ENCODE data around the gene PSME2. TPM values are rescaled to one million over a fixed set of nuclear protein-coding genes. Genes with fewer than 3 reads are reported as not detected.
"Not testable (repeated sequence)": the region's sequence is repeated elsewhere in the genome, so short reads cannot be mapped to it uniquely, and the experiment has no call there.

PSME2 gene
- polyA plus RNA-seq, 1 donor from 2014 or later: 73.3 TPM

DNA sequence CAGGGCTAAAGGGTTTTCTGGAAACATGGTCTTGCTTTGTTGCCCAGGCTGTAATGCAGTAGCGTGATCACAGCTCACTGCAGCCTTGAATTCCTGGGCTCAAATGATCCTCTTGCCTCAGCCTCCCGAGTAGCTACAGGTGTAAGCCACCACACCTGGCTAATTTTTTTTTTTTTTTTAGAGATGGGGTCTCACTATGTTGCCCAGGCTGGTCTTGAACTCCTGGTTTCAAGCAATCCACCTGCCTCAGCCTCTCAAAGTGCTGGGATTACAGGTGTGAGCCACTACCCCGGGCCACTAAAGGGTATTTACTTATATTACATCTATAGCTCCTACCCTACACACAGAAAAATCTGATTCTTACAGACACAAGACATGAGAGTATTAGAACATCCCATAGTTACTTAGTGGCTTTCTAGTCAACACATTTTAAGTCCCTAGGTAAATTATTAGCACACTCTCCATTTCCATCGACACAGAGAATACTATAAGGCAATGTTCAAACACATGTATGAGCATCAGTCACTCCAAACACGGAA lies 38.0 kb downstream of the PSME2 start:
- Histone ChIP-seq H3K27ac (ENCODE audit: low read length) (no peak overlapping the region), H3K9me2 (ENCODE audit: insufficient read depth, low read length) (no peaks in the 10 kb centered on the region), H3K4me2 (ENCODE audit: low read length) (no peak overlapping the region), H3K79me2 (replicated peaks; ENCODE audit: insufficient read depth, low read length) (no peaks in the 10 kb centered on the region), H3K4me3 (ENCODE audit: low read length) (no peak overlapping the region), H3F3A (ENCODE audit: insufficient read depth, low read length, poor library complexity, severe bottlenecking) (no peaks in the 10 kb centered on the region), H3K9me3 (ENCODE audit: low read length) (no peaks in the 10 kb centered on the region), H3K36me3 (ENCODE audit: insufficient read depth, low read length) (no peaks in the 10 kb centered on the region), H3K9ac (ENCODE audit: low read length) (no peak overlapping the region), H4K20me1 (ENCODE audit: insufficient read depth) (no peaks in the 10 kb centered on the region), H3K27me3 (ENCODE audit: insufficient read depth, low read depth, low read length) (no peaks in the 10 kb centered on the region), H2AFZ (ENCODE audit: low read depth, low read length) (no peak overlapping the region)
- TF ChIP-seq, protein P1, sequence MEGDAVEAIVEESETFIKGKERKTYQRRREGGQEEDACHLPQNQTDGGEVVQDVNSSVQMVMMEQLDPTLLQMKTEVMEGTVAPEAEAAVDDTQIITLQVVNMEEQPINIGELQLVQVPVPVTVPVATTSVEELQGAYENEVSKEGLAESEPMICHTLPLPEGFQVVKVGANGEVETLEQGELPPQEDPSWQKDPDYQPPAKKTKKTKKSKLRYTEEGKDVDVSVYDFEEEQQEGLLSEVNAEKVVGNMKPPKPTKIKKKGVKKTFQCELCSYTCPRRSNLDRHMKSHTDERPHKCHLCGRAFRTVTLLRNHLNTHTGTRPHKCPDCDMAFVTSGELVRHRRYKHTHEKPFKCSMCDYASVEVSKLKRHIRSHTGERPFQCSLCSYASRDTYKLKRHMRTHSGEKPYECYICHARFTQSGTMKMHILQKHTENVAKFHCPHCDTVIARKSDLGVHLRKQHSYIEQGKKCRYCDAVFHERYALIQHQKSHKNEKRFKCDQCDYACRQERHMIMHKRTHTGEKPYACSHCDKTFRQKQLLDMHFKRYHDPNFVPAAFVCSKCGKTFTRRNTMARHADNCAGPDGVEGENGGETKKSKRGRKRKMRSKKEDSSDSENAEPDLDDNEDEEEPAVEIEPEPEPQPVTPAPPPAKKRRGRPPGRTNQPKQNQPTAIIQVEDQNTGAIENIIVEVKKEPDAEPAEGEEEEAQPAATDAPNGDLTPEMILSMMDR (IDR thresholded peaks at IDR 0.05; ENCODE audit: poor library complexity, severe bottlenecking): no peak
- TF ChIP-seq POLR2AphosphoS5 (IDR thresholded peaks at IDR 0.05) (no peak), RAD21 (conservative IDR thresholded peaks at IDR 0.05) (no peak), SMC3 (conservative IDR thresholded peaks at IDR 0.05; ENCODE audit: poor library complexity) (no peak), MXI1 (conservative IDR thresholded peaks at IDR 0.05; ENCODE audit: poor library complexity, severe bottlenecking) (no peak), EP300 (conservative IDR thresholded peaks at IDR 0.05; ENCODE audit: poor library complexity, severe bottlenecking) (no peak), EZH2 (IDR thresholded peaks at IDR 0.05; ENCODE audit: borderline replicate concordance, insufficient read depth, low read length, poor library complexity, severe bottlenecking) (no peak), TAF1 (IDR thresholded peaks at IDR 0.05; ENCODE audit: low read depth) (no peak)
- TF ChIP-seq, protein P2, sequence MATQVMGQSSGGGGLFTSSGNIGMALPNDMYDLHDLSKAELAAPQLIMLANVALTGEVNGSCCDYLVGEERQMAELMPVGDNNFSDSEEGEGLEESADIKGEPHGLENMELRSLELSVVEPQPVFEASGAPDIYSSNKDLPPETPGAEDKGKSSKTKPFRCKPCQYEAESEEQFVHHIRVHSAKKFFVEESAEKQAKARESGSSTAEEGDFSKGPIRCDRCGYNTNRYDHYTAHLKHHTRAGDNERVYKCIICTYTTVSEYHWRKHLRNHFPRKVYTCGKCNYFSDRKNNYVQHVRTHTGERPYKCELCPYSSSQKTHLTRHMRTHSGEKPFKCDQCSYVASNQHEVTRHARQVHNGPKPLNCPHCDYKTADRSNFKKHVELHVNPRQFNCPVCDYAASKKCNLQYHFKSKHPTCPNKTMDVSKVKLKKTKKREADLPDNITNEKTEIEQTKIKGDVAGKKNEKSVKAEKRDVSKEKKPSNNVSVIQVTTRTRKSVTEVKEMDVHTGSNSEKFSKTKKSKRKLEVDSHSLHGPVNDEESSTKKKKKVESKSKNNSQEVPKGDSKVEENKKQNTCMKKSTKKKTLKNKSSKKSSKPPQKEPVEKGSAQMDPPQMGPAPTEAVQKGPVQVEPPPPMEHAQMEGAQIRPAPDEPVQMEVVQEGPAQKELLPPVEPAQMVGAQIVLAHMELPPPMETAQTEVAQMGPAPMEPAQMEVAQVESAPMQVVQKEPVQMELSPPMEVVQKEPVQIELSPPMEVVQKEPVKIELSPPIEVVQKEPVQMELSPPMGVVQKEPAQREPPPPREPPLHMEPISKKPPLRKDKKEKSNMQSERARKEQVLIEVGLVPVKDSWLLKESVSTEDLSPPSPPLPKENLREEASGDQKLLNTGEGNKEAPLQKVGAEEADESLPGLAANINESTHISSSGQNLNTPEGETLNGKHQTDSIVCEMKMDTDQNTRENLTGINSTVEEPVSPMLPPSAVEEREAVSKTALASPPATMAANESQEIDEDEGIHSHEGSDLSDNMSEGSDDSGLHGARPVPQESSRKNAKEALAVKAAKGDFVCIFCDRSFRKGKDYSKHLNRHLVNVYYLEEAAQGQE (IDR thresholded peaks at IDR 0.05; ENCODE audit: borderline replicate concordance): no peak

DNA sequence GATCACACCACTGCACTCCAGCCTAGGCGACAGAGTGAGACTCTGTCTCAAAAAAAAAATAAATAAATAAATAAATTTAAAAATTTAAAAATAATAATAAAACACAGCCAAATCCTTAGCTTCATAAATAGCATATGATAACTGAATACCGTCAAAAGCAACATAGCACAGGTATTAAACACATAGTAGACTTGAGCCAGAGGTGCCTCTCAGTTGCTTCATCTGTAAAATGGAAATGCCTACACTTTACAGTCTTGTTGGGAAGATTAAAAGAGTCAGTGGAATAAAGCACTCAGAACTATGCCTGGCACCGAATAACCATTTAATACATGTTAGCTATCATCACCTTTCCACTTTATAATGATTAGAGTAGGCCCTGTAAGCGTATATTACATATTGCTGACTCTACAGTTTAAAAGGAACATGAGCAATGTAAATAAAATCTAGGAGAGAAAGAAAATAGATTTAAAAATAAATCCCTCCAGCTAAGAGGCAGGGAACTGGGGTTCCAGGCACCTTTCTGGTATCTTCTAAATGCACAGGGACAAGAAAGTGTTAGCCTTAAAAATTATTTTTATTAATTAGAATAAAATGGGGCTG lies 39.6 kb downstream of the PSME2 start:
- Histone ChIP-seq H3K4me2 (ENCODE audit: low read length) (no peak overlapping the region), H4K20me1 (ENCODE audit: insufficient read depth) (no peaks in the 10 kb centered on the region), H3K9ac (ENCODE audit: low read length) (no peak overlapping the region), H3K4me3 (ENCODE audit: low read length) (no peak overlapping the region), H3K9me2 (ENCODE audit: insufficient read depth, low read length) (no peaks in the 10 kb centered on the region), H3K27me3 (ENCODE audit: insufficient read depth, low read depth, low read length) (no peaks in the 10 kb centered on the region), H3K79me2 (replicated peaks; ENCODE audit: insufficient read depth, low read length) (no peaks in the 10 kb centered on the region), H3K9me3 (ENCODE audit: low read length) (no peaks in the 10 kb centered on the region), H2AFZ (ENCODE audit: low read depth, low read length) (no peak overlapping the region), H3F3A (ENCODE audit: insufficient read depth, low read length, poor library complexity, severe bottlenecking) (no peaks in the 10 kb centered on the region), H3K27ac (ENCODE audit: low read length) (no peak overlapping the region), H3K36me3 (ENCODE audit: insufficient read depth, low read length) (no peaks in the 10 kb centered on the region)
- TF ChIP-seq RAD21 (conservative IDR thresholded peaks at IDR 0.05) (no peak), TAF1 (IDR thresholded peaks at IDR 0.05; ENCODE audit: low read depth) (no peak)

DNA sequence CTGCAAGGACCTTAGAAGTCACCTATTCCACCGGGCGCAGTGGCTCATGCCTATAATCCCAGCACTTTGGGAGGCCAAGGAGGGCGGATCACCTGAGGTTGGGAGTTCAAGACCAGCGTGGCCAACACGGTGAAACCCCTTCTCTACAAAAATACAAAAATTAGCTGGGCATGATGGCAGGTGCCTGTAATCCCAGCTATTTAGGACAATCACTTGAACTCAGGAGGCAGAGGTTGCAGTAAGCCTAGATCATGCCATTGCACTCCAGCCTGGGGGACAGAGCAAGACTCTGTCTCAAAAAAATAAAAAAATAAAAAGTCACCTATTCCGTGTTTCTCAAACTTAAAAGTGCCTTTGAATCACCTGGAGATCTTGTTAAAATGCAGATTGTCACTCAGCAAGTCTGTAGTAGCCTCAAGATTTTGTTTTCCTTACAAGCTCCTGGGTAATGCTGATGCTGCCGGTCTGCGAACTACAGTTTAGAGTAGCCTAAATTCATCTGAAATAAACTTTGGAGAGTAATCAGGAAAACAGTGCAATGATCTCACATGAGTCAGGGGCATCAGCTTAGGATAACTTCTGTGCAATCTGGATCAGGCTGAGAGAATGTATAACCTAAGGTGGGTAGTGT lies 40.7 kb downstream of the PSME2 start:
- H3K4me2 ChIP-seq (ENCODE audit: low read length); H4K20me1 ChIP-seq (ENCODE audit: insufficient read depth); H3K27ac ChIP-seq (ENCODE audit: low read length); H3K9me2 ChIP-seq (ENCODE audit: insufficient read depth, low read length); H3K4me3 ChIP-seq (ENCODE audit: low read length); H3K27me3 ChIP-seq (ENCODE audit: insufficient read depth, low read depth, low read length); H3F3A ChIP-seq (ENCODE audit: insufficient read depth, low read length, poor library complexity, severe bottlenecking); H2AFZ ChIP-seq (ENCODE audit: low read depth, low read length); H3K36me3 ChIP-seq (ENCODE audit: insufficient read depth, low read length); H3K9ac ChIP-seq (ENCODE audit: low read length); H3K9me3 ChIP-seq (ENCODE audit: low read length); H3K79me2 ChIP-seq (replicated peaks; ENCODE audit: insufficient read depth, low read length): not testable (repeated sequence)

Data from neural cell (in vitro differentiated cells).